Naive thymus-derived CD4-positive, alpha-beta T cell (primary cell): ENCODE measurements around the gene GARIN5A. TPM values are rescaled to one million over a fixed set of nuclear protein-coding genes. Genes with fewer than 3 reads are reported as not detected.

Source experiments
- ATAC-seq: fragments of 150-1000 bp; cut with Tn5 transposase; 2 replicates; pipeline ENCODE4 v1.10.0; 2021; ENCODE audit warnings: mild to moderate bottlenecking, moderate library complexity
- CTCF ChIA-PET: fragments of 350-600 bp; sonication (Branson Sonifier 250); formaldehyde crosslinking; loops from one replicate; lab custom pipeline; 2021; ENCODE audit warnings: antibody characterized with exemption; lab: Charles Lee
- POLR2A ChIA-PET: fragments of 350-600 bp; sonication (Branson Sonifier 250); formaldehyde crosslinking; loops from one replicate; lab custom pipeline; 2021; ENCODE audit warnings: antibody characterized with exemption, inconsistent platforms; lab: Charles Lee
- DNase-seq, 9 donors: peaks; one replicate each; pipeline versions ENCODE4 v3.0.0 to v3.0.0-alpha.2; 2020 to 2022; ENCODE audit warnings: mixed read lengths in 1 of 9
- H3K27ac ChIP-seq: one replicate; pipeline ENCODE4 v1.7.0; 2013; ENCODE audit warnings: mild to moderate bottlenecking, low read depth, low read length, moderate library complexity
- H3K27me3 ChIP-seq, 2 donors: one replicate each; pipeline ENCODE4 v1.7.0; 2013; ENCODE audit warnings: low read length in 2 of 2, mild to moderate bottlenecking in 2 of 2, moderate library complexity in 2 of 2; ENCODE audit not compliant: control insufficient read depth in 2 of 2, insufficient read depth in 2 of 2
- H3K36me3 ChIP-seq, 3 experiments: 1 replicate in 2 of 3; 2 replicates in 1 of 3; pipeline ENCODE4 v1.7.0; 2013; ENCODE audit warnings: low read length in 3 of 3, mild to moderate bottlenecking in 3 of 3, moderate library complexity in 1 of 3; ENCODE audit not compliant: insufficient read depth in 3 of 3, control insufficient read depth in 2 of 3
- H3K4me1 ChIP-seq, 2 donors: one replicate each; pipeline ENCODE4 v1.7.0; 2013; ENCODE audit warnings: low read length in 2 of 2, mild to moderate bottlenecking in 2 of 2, moderate library complexity in 1 of 2; ENCODE audit not compliant: control insufficient read depth in 2 of 2, insufficient read depth in 2 of 2
- H3K4me3 ChIP-seq: 2 replicates; pipeline ENCODE4 v1.7.0; 2013; ENCODE audit warnings: mild to moderate bottlenecking, low read length
- H3K9me3 ChIP-seq, 3 experiments: 1 replicate in 2 of 3; 2 replicates in 1 of 3; pipeline ENCODE4 v1.7.0; 2013; ENCODE audit warnings: low read length in 3 of 3; ENCODE audit not compliant: control insufficient read depth in 2 of 3
- H3K27ac Mint-ChIP-seq, 9 donors: one replicate each; pipeline ENCODE4 v1.8.0; 2020 to 2022; ENCODE audit warnings: mixed read lengths in 9 of 9, mild to moderate bottlenecking in 8 of 9, moderate library complexity in 5 of 9, inconsistent platforms in 2 of 9
- H3K27me3 Mint-ChIP-seq, 5 donors: one replicate each; pipeline ENCODE4 v1.8.0; 2021 to 2022; ENCODE audit warnings: mixed read lengths in 5 of 5, mild to moderate bottlenecking in 1 of 5
- H3K36me3 Mint-ChIP-seq, 5 donors: one replicate each; pipeline ENCODE4 v1.8.0; 2020 to 2022; ENCODE audit warnings: mixed read lengths in 5 of 5, mild to moderate bottlenecking in 3 of 5, inconsistent platforms in 1 of 5
- H3K4me1 Mint-ChIP-seq, 7 donors: one replicate each; pipeline ENCODE4 v1.8.0; 2020 to 2022; ENCODE audit warnings: mixed read lengths in 7 of 7, mild to moderate bottlenecking in 3 of 7, inconsistent platforms in 1 of 7
- H3K4me3 Mint-ChIP-seq, 10 donors: one replicate each; pipeline ENCODE4 v1.8.0; 2020 to 2022; ENCODE audit warnings: mild to moderate bottlenecking in 10 of 10, mixed read lengths in 10 of 10, moderate library complexity in 6 of 10, inconsistent platforms in 2 of 10
- H3K9me3 Mint-ChIP-seq, 11 donors: one replicate each; pipeline ENCODE4 v1.8.0; 2020 to 2022; ENCODE audit warnings: mixed read lengths in 11 of 11, mild to moderate bottlenecking in 4 of 11, inconsistent platforms in 1 of 11, moderate library complexity in 1 of 11
- intact Hi-C, 2 donors: fragments of 100-400 bp; cut with micrococcal nuclease; formaldehyde crosslinking; loops; one replicate each; pipeline ENCODE4 v1.15.1; 2023
- polyA plus RNA-seq, 2 donors: library from polyadenylated mRNA; unstranded; fragments of 300-500 nt; fragmentation: Illumina TruSeq; gene quantifications; one replicate each; pipeline ENCODE4 v1.2.3, GENCODE V29; 2021
- total RNA-seq, 6 experiments: library from RNA in 5 of 6; stranded (reverse) in 5 of 6; gene quantifications; 1 replicate in 5 of 6; 2 replicates in 1 of 6; pipeline ENCODE4 v1.2.3 and lab custom pipeline; 2021 to 2026

Gene GARIN5A
- total and polyA plus RNA-seq, 7 experiments from 2014 or later, result 0.59 to 3.1 (median 0.76) TPM; not detected in 1

DNA sequence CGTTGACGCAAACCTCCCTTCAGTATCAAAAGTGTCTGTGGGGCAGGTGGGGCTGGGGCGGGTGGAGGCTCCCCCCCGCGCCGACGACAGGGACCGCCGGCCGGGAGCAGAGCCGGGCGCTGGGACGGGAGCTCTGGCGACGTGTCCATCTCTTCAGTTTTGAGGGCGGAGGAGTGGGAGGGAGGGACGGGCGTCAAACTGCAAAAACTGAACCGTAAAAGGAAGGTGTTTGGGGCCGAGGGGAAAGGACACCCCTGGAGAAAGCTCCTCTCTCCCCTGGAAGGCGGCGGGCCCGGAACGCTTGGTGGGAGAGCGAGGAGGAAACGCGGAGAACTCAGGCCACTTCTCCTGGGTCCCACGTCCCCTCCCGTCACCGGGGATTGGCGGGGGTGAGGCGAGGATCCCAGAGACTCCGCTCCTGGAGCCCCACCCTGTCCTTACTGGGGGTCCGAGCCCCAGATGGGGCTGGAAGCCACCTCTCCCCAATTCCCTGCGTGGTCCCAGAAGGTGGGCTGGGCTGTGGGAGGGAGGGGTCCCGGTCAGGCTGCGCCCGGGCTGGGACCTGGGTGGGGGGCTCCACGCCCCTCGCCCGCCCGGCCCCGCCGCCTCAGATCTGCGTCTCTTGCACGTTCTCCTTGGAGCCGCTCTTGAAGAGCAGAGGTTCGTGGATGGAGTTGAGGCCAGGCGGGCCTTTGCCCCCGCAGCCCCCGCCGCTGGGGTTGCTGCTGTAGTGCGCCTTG lies 40.5 kb upstream of the GARIN5A start:
- peaks cover 0 to 5% (median 0%) of the 10 kb centered on the region in 7 donors for H3K4me1 Mint-ChIP-seq
- Histone ChIP-seq H3K9me3 (no peaks in the 10 kb centered on the region), H3K36me3 (no peaks in the 10 kb centered on the region), H3K4me1 (peaks cover 0 to under 1% of the 10 kb centered on the region in 2 donors), H3K27me3 (no peaks in the 10 kb centered on the region), H3K27ac (no peak overlapping the region), H3K4me3 (no peak overlapping the region)
- H3K36me3 Mint-ChIP-seq, result no peaks in the 10 kb centered on the region
- DNase-seq (no peak), ATAC-seq (no peak)
- no peak overlapping the region for H3K27ac Mint-ChIP-seq
- no peak overlapping the region for H3K4me3 Mint-ChIP-seq
- ChIA-PET POLR2A (no interaction called here), CTCF (no interaction called here)
- no peaks in the 10 kb centered on the region for H3K9me3 Mint-ChIP-seq
- H3K27me3 Mint-ChIP-seq, result peaks cover 0 to 17% (median 6%) of the 10 kb centered on the region in 5 donors
- intact Hi-C loops, result no loop called here

DNA sequence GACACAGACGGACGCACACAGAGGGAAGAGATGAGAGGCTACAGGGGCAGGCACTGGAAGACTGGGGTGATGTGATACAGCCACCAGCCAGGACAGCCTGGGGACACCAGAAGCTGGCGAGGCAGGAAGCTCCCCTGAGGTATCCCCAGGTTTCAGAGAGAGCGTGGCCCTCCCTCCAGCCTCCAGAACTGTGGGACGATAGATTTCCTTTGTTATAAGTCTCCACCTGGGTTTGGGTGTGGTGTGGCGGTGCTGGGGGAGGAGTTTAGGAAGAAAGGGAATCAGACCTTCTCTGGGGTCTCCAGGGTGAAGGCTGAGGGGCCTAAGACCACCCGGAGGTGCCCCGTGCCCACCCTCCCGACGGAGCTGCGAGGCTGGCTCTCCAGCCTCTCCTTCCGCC lies 39.8 kb upstream of the GARIN5A start:
- DNase-seq (no peak), ATAC-seq (no peak)
- intact Hi-C loops, result no loop called here
- H3K27ac Mint-ChIP-seq, result no peak overlapping the region
- Histone ChIP-seq H3K9me3 (no peaks in the 10 kb centered on the region), H3K4me3 (no peak overlapping the region), H3K27ac (no peak overlapping the region), H3K4me1 (peaks cover 6 to 7% of the 10 kb centered on the region in 2 donors), H3K36me3 (no peaks in the 10 kb centered on the region), H3K27me3 (no peaks in the 10 kb centered on the region)
- no peak overlapping the region for H3K4me3 Mint-ChIP-seq
- H3K27me3 Mint-ChIP-seq, result peaks cover 0 to 17% (median 6%) of the 10 kb centered on the region in 5 donors
- no peaks in the 10 kb centered on the region for H3K9me3 Mint-ChIP-seq
- H3K4me1 Mint-ChIP-seq, result peaks cover 0 to 9% (median 4%) of the 10 kb centered on the region in 7 donors
- H3K36me3 Mint-ChIP-seq, result peaks cover 0 to 1% (median 0%) of the 10 kb centered on the region in 5 donors
- ChIA-PET CTCF (no interaction called here), POLR2A (no interaction called here)

DNA sequence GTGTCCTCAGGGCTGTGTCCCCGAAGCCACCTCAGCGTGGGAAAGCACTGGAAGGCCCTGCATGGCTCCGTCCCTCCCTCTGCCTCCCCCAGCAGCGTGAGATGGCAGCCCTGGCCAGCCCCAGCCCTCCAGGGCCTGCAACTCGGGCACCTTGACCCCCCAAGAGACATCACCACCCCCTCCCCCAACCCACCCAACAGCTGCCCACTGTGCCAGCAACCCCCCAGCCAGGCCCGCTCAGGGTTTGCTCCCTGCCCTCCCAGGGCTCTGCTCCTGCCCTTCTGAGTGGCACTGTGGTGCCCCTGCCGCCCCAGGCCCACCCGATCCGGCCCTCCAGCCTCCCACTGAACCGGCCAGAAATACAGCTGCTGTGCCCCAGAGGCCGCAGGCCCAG lies 38.5 kb upstream of the GARIN5A start:
- no peaks in the 10 kb centered on the region for H3K27me3 ChIP-seq
- ChIA-PET CTCF (no interaction called here), POLR2A (no interaction called here)
- no peak overlapping the region for H3K27ac ChIP-seq
- no peak overlapping the region for H3K4me3 Mint-ChIP-seq
- peaks cover 0 to 17% (median 15%) of the 10 kb centered on the region in 7 donors for H3K4me1 Mint-ChIP-seq
- no peaks in the 10 kb centered on the region for H3K9me3 ChIP-seq
- no peak for ATAC-seq
- no peaks in the 10 kb centered on the region for H3K36me3 ChIP-seq
- intact Hi-C loops, result no loop called here
- H3K9me3 Mint-ChIP-seq, result peaks cover 0 to 2% (median 0%) of the 10 kb centered on the region in 11 donors
- H3K27ac Mint-ChIP-seq, result no peak overlapping the region
- H3K27me3 Mint-ChIP-seq, result peaks cover 0 to 17% (median 6%) of the 10 kb centered on the region in 5 donors
- H3K36me3 Mint-ChIP-seq, result peaks cover 0 to 6% (median 0%) of the 10 kb centered on the region in 5 donors
- H3K4me3 ChIP-seq, result no peak overlapping the region
- no peak for DNase-seq
- H3K4me1 ChIP-seq, result peaks cover 7 to 13% of the 10 kb centered on the region in 2 donors

DNA sequence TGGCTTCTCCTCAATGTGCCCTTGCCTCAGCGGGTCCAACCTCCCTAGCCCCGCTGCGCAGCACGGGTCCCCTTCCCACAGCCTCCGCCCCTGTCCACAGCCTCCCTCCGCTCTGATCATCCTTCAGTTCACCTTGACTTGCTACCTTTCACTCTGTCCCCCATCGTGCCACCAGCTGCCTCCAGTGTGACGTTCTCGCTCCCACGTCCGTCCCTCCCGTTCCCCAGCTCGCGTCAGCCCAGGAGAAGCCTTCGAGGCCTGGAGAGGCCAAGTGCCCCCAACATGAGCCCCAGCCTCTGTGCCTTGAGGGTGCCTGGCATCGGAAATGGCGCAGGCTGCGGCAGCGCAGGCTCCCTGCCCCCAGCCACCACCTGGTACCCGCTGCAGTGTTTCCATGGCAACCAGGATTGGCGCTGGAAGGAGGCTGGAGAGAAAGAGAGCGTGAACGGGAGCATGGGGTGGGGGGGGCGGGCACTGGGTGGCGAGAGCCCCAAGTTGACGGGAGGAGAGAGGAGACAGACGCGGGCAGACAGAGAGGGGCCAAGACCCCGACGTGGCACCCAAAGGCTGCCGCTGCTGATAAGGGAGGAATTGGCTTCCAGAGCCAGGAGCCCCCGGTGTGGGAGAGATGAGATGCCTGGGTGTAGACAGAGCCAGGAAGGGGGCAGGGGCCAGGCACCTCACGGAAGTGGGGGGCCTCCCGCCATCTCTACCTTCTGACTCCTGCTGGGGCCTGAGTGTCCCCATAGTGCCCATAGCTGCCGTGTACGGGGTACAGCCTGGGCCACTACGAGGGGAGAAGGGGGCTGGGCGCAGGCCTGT lies 37.9 kb upstream of the GARIN5A start:
- POLR2A ChIA-PET, result no interaction called here
- Histone ChIP-seq H3K27ac (no peak overlapping the region), H3K4me3 (no peak overlapping the region), H3K36me3 (no peaks in the 10 kb centered on the region), H3K9me3 (no peaks in the 10 kb centered on the region), H3K4me1 (peaks cover 7 to 16% of the 10 kb centered on the region in 2 donors), H3K27me3 (no peaks in the 10 kb centered on the region)
- H3K9me3 Mint-ChIP-seq, result peaks cover 0 to 2% (median 0%) of the 10 kb centered on the region in 11 donors
- peak overlapping the region in 5 of 9 donors; percentile 28 to 84 (median 55) for H3K27ac Mint-ChIP-seq
- intact Hi-C loops, result loop anchor here in 1 of 2 donors (5.0 kb wide), 1 partner anchor 1522 kb away; the partner anchor contains the start of genes GYS1 and RUVBL2
- CTCF ChIA-PET, result no interaction called here
- DNase-seq (no peak), ATAC-seq (no peak)
- H3K4me1 Mint-ChIP-seq, result peaks cover 0 to 17% (median 15%) of the 10 kb centered on the region in 7 donors
- H3K36me3 Mint-ChIP-seq, result peaks cover 0 to 6% (median 0%) of the 10 kb centered on the region in 5 donors
- H3K27me3 Mint-ChIP-seq, result peaks cover 0 to 17% (median 6%) of the 10 kb centered on the region in 5 donors
- peak overlapping the region in 4 of 10 donors; percentile 12 to 39 (median 25) for H3K4me3 Mint-ChIP-seq

DNA sequence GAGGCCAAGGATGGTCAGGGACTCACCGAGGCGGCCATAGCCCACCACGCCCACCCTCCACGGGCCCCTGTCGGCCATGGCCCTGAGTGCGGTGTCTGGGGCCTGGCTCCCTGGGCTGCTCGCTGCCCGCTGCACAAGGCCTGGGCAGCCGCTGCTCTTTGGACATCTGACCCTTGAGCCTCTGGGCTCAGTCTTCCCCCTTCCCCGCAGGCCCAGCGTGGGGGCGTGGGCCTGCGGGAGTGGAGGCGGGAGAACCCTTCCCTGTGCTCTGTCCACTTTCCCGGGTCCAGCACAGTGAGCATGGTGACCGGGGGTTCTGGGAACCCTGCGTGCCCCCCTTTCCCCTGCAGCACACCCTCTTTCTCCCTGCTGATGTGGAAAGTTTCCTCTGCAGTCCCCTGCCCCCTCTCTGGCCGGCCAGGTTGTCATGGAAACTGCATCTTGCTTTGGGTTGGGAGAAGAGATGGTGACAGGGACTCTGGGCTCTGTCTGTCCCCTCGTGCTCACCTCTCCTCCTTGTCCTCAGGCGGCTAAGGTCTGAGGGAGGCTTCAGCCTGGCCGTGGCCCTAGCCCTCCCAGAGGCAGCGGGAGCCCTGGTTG lies 37.2 kb upstream of the GARIN5A start, which contains the start of gene ASPDH:
Gene ASPDH, minus strand, starts transcription at position 168 of the 600 bp plus-strand sequence. Its CDS starts 90 bp downstream, at position 78.
- CTCF ChIA-PET, result no interaction called here
- H3K27ac Mint-ChIP-seq, result peak within 1 kb of the TSS in 7 of 9 donors; percentile 8 to 84 (median 55)
- Histone ChIP-seq H3K27ac (no peak within 1 kb of the TSS), H3K4me1 (peaks cover 7 to 16% of the 10 kb centered on the region in 2 donors), H3K27me3 (no peaks in the 10 kb centered on the region), H3K36me3 (no peaks in the 10 kb centered on the region), H3K9me3 (no peaks in the 10 kb centered on the region), H3K4me3 (no peak within 1 kb of the TSS)
- DNase-seq (no peak), ATAC-seq (no peak)
- peaks cover 0 to 6% (median 0%) of the 10 kb centered on the region in 5 donors for H3K36me3 Mint-ChIP-seq
- H3K27me3 Mint-ChIP-seq, result peaks cover 0 to 17% (median 6%) of the 10 kb centered on the region in 5 donors
- peaks cover 0 to 2% (median 0%) of the 10 kb centered on the region in 11 donors for H3K9me3 Mint-ChIP-seq
- peak within 1 kb of the TSS in 7 of 10 donors; percentile 12 to 71 (median 30) for H3K4me3 Mint-ChIP-seq
- H3K4me1 Mint-ChIP-seq, result peaks cover 0 to 21% (median 16%) of the 10 kb centered on the region in 7 donors
- POLR2A ChIA-PET, result no interaction called here
- intact Hi-C loops, result loop anchor here in 1 of 2 donors (5.0 kb wide), 1 partner anchor 1522 kb away; the partner anchor contains the start of genes GYS1 and RUVBL2
